Retinal pigment epithelial cell (primary cell): ENCODE measurements around the gene PLA2G6.
A peak's percentile ranks its signal among the peaks of the same experiment; 100 is the strongest.

Source experiments
- DNase-seq: peaks from one replicate; pipeline ENCODE4 v3.0.0-alpha.2; 2010; ENCODE audit warnings: low read depth
- H3K4me3 ChIP-seq: 2 replicates; pipeline ENCODE4 v1.5.1; 2011; ENCODE audit warnings: mild to moderate bottlenecking, low read length, control low read depth, moderate library complexity
- TF ChIP-seq, protein P1 (sequence below): conservative IDR thresholded peaks from 2 replicates; pipeline ENCODE4 v1.5.1; 2011; ENCODE audit warnings: low read depth, low read length, control low read depth, inconsistent platforms

PLA2G6 gene

DNA sequence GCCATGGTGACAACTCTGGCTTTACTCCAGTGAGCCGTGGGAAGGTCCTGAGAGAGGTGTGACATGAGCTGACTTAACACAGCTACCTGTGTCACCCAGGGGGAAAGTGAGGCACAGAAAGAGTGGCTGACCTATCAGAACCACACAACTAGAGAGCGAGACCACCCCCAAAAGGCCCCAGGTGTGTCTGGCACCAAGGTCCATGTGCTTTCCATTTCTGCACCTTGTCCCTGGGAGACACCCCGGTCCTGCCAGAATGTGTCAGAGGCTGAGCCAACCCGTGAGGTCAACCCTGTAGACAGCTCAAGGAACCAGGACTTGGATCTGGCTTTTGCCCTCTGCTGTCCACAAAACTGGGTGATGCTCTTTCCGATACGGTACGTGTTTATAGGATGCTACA is 29.9 kb upstream of the PLA2G6 start:
- no peak for DNase-seq
- TF ChIP-seq, protein P1, sequence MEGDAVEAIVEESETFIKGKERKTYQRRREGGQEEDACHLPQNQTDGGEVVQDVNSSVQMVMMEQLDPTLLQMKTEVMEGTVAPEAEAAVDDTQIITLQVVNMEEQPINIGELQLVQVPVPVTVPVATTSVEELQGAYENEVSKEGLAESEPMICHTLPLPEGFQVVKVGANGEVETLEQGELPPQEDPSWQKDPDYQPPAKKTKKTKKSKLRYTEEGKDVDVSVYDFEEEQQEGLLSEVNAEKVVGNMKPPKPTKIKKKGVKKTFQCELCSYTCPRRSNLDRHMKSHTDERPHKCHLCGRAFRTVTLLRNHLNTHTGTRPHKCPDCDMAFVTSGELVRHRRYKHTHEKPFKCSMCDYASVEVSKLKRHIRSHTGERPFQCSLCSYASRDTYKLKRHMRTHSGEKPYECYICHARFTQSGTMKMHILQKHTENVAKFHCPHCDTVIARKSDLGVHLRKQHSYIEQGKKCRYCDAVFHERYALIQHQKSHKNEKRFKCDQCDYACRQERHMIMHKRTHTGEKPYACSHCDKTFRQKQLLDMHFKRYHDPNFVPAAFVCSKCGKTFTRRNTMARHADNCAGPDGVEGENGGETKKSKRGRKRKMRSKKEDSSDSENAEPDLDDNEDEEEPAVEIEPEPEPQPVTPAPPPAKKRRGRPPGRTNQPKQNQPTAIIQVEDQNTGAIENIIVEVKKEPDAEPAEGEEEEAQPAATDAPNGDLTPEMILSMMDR: no peak
- no peak overlapping the region for H3K4me3 ChIP-seq

DNA sequence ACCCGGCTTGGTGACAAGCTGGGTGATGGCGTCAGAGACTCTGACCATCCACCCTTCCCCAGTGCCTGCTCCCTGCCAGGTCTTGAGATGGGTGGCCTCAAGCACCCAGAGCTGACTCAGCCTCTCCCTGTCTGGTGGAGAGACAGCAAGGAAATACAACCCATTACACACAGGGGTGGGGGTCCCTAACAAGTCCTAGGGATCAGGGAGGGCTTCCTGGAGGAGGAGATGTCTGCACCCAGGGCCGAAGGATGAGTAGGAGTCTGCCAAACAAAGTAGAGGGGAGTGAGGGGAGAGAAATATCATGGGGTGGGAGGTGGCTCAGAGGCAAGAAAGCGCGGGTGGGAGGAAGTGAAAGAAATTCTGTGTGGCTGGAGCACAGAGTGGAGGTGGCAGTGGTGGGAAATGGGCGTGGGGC is 26.9 kb upstream of the PLA2G6 start:
- no peak overlapping the region for H3K4me3 ChIP-seq
- DNase-seq: no peak
- TF ChIP-seq, protein P1: no peak

DNA sequence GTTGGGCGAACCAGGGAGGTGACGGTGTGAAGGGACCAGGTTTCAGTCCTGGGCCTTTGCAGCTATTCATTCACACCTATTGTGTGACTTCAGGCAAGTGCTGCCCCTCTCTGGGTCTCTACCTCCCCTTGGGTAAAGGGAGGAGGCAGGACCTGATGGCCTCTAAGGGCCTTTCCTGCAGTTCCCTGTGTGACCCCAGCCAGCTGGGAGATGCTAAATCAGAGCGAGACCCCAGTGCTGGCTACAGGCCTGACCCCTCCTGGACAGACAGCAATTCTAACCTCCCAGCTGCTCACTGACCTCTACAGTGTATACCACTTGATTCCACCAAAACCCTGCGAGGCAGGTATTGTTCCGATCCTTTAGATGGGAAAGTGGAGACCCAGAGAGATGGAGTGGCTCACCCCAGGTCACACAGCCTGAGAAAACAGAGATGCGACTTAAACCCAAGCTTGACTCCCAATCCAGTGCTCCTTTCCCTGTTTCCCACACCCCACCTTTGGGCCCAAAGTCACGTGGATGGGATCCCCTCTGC is 26.3 kb upstream of the PLA2G6 start:
- no peak overlapping the region for H3K4me3 ChIP-seq
- TF ChIP-seq, protein P1: no peak
- no peak for DNase-seq

DNA sequence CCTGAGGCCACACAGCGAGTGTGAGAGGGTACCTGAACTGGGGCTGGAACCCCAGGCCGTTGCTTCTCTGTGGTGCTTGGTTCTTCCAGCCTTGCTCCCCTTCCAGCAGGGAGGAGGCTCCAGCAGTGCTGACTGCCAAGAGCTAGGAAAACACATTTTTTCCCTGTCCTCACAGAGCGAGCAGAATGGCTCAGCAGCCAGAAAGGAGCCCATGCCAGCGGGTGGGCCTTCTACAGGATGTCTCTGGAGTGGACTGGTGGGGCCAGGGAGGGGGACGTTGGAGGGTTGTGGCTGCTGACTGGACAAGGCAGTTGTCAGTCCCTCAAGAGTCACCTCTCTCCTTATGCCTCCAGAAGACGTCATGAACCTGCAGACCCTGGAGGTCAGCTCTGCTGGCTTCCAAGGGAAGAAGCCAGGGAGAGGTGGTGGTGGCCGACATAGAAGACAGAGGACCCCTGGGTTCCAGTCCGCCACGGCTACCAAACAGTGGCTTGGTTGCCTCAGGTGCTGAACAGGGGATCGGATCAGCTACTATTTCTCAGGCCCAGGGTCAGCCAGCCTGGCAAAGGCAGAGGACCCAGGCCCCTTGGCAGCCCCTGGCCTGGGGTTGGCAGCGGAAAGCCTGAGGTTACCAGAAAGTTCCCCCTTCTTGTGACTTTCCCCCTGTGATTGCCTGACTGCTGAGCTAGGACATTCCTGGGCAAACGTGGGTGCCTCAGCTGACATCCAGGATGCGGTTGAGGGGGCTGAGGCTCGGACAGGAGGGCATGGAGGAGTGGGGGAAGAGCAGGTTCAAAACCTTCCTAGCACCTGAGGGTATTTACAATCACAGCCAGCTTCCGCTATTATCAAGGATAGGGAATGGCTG is 23.9 kb upstream of the PLA2G6 start:
- TF ChIP-seq, protein P1: no peak
- no peak for DNase-seq
- no peak overlapping the region for H3K4me3 ChIP-seq

DNA sequence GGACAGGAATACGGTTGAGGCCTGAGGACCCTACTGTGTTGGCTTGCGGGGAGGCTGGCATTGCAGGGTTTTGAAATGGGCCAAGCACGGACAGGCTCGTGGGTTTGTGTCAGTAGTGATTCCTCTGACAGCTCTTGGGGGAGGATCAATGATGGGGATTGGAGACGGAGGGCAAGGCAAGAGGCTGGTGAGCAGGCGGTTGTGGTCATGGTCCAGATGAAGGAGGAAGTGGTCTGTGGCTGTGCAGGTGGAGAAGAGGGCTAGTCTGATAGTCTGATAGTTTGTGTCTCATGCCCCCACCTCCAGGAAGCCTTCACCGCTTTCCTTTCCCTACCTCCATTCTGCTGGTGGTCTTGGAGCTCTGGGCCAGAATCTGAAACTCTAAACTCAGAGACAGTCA is 23.2 kb upstream of the PLA2G6 start:
- DNase-seq: no peak
- H3K4me3 ChIP-seq: no peak overlapping the region
- TF ChIP-seq, protein P1: no peak

DNA sequence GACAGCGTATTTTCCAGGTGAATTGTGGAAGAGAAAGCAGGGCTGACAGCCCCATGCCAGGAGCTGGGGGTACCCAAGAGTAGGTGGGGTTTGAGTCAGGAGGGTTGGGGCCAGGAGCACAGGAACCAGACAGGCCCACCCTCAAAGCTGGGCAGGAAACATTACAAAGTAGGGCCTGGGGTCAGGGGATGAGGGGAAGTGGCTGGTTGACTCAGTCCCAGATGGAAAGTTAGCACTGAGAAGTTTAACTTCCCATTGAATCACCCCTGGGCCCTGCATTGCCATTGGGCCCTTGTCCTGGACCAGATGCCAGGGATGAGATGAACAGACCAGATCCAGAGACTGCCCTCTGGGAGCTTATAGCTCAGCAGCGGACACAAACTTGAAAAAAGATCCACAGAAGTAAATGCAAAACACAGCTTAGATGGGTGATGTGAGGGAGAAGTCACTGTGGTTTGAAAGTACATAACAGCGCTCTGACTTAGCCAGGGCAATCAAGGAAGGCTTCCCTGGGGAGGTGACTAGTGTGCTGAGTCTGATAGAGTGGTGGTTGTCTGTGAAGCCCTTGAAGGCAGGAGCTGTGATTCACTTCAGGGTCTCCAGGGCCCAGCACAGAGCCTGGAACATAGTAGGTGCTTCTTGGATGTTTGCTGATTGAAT is 22.4 kb upstream of the PLA2G6 start:
- TF ChIP-seq, protein P1: no peak
- DNase-seq: no peak
- peak overlapping the region; percentile 85 for H3K4me3 ChIP-seq
